GM12891 (cell line): ENCODE measurements around the gene NSMCE1.

ENCODE experiments used
- PAX5 ChIP-seq: IDR thresholded peaks from 2 replicates; pipeline ENCODE4 v1.6.1; 2011; ENCODE audit warnings: low read length, moderate library complexity, mild to moderate bottlenecking; ENCODE audit not compliant: insufficient read depth, severe bottlenecking
- POLR2A ChIP-seq: IDR thresholded peaks from 2 replicates; pipeline ENCODE4 v1.6.1; 2011; ENCODE audit warnings: low read depth, low read length, control low read depth
- POLR2AphosphoS5 ChIP-seq: IDR thresholded peaks from 2 replicates; pipeline ENCODE4 v1.6.1; 2011; ENCODE audit warnings: low read depth, low read length, control low read depth
- SPI1 ChIP-seq: IDR thresholded peaks from 2 replicates; pipeline ENCODE4 v1.6.1; 2011; ENCODE audit warnings: low read depth, low read length, control low read depth
- TAF1 ChIP-seq: IDR thresholded peaks from 2 replicates; pipeline ENCODE4 v1.6.1; 2011; ENCODE audit warnings: low read depth, low read length, control low read depth

DNA sequence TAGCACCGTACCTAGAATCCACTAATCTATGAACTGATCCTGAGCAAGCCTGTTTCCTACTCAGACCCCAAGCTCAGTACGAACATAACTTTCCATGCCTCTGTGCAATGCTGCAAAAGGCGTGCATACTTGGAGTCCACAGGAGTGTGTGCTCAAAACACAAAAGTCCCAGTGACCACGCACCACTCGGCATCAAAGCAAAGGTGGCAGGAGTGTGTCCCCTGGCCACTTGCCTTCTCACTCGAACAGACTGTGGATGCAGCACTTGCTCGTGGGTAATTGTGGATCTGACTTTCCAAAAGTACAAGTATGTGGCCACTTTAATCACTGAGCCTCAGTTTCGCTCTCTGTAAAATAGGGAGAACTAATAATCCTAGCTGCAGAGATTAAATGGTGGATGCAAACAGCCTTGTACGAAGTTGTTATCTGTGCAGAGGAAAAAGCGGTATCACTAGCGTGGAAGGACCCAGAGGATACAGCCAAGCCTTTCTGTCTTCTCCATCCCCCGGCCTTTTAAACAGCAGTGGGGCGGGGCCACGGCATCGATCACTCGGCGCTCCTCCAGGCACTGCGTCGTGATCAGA, 65.6 kb downstream of the NSMCE1 start:
- TF ChIP-seq POLR2AphosphoS5, result no peak
- no peak for TF ChIP-seq TAF1
- no peak for TF ChIP-seq POLR2A
- TF ChIP-seq SPI1, result no peak
- no peak for TF ChIP-seq PAX5
